ENCODE measurements around the gene RSPH10B.
"Not testable (repeated sequence)": the region's sequence is repeated elsewhere in the genome, so short reads cannot be mapped to it uniquely, and the experiment has no call there.

GRCh38 chr7:5888021-5888420 lies 82.5 kb downstream of the RSPH10B start:
- not testable (repeated sequence) for TF ChIP-seq CTCF, POLR2A, EP300 (IDR thresholded peaks at IDR 0.05)
